Prostate gland (tissue), 2 donors: Measurements from ENCODE around the gene CEP68. TPM values are rescaled to one million over a fixed set of nuclear protein-coding genes. Genes with fewer than 3 reads are reported as not detected.

Source experiments
- DNase-seq: peaks from one replicate; pipeline ENCODE4 v3.0.0-alpha.2; 2019; ENCODE audit warnings: low spot score
- H3K27ac ChIP-seq, 2 donors: fragments of 200-600 bp; sonication (generic); 2 replicates each; pipeline ENCODE4 v1.5.1; 2017 to 2019
- H3K27me3 ChIP-seq: fragments of 200-600 bp; sonication (generic); replicated peaks from 2 replicates; pipeline ENCODE4 v1.5.1; 2019; ENCODE audit not compliant: insufficient read depth
- H3K36me3 ChIP-seq, 2 donors: fragments of 200-600 bp; sonication (generic); 1 replicate in 1 of 2; 2 replicates in 1 of 2; pipeline versions ENCODE4 v1.5.1 to v1.8.1; 2017 to 2019
- H3K4me1 ChIP-seq: fragments of 200-600 bp; sonication (generic); replicated peaks from 2 replicates; pipeline ENCODE4 v1.5.1; 2019
- H3K4me3 ChIP-seq, 2 donors: fragments of 200-600 bp; sonication (generic); 2 replicates each; pipeline ENCODE4 v1.5.1; 2017 to 2019
- H3K9me3 ChIP-seq: fragments of 200-600 bp; sonication (generic); 2 replicates; pipeline ENCODE4 v1.5.1; 2017
- POLR2A ChIP-seq: fragments of 450-650 bp; IDR thresholded peaks from one replicate; pipeline ENCODE4 v1.6.1; 2016; ENCODE audit warnings: antibody characterized with exemption, mild to moderate bottlenecking
- POLR2AphosphoS5 ChIP-seq: sonication (generic); formaldehyde crosslinking; IDR thresholded peaks from one replicate; pipeline ENCODE4 v1.6.1; 2017; ENCODE audit warnings: antibody characterized with exemption
- WGBS: methylation state at CpG from one replicate; pipeline ENCODE4 v1.1.5; 2018; 5-methylcytosine and 5-hydroxymethylcytosine counted together
- intact Hi-C: fragments of 100-400 bp; cut with DNase I; formaldehyde crosslinking; loops from one replicate; pipeline ENCODE4 v1.14.2; 2022
- total RNA-seq, 2 donors: library from RNA; depleted of rRNA; stranded (reverse); fragments of >200 nt; gene quantifications; one replicate each; pipeline ENCODE4 v1.1.0, GENCODE V29; 2016
- TF ChIP-seq, protein P1 (sequence below), 4 experiments: fragments of 200-600 bp in 2 of 4; fragments of 450-650 bp in 2 of 4; sonication (generic) in 2 of 4; IDR thresholded peaks; 1 replicate in 3 of 4; 2 replicates in 1 of 4; pipeline ENCODE4 v1.5.1; 2016 to 2019; ENCODE audit warnings: antibody characterized with exemption in 4 of 4, mild to moderate bottlenecking in 2 of 4, moderate library complexity in 2 of 4

CEP68 gene
- total RNA-seq, 2 donors from 2014 or later = 15.3 to 28.8 TPM

DNA sequence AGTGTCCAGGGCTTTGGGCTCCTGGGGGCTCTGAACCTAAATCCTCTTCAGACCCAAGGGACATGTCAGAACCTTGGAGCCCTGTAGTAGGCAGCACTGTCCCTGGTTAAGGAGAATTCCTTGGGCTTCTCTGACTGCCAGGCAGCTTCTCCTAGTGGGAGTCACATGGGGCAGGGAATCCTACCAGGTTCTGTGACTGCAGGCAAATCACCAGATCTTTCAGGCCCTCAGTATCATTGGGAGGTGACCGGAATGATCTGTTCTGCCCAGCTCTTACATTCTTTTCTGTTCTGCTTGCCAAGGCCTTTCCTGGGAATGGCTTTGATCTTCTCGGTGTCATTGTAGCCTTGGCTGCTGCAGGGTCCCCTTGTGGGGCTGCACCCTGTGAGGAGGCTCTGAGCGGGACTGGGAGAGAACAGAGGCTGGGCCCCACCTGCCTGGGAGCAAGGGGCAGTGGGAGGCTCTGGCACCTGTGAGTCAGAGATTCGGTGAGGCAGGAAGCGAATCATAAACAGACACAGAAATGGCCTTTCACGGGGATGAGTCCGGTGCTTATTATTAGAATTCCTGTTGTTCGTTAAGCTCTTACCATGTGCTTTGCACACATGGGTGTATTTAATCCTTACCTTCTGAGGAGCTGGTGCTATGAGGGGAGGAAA, 14.1 kb downstream of the CEP68 start:
- no peak for DNase-seq
- peaks cover 2% of the 10 kb centered on the region for H3K4me1 ChIP-seq
- H3K9me3 ChIP-seq = no peaks in the 10 kb centered on the region
- H3K4me3 ChIP-seq = no peak overlapping the region
- H3K36me3 ChIP-seq = no peaks in the 10 kb centered on the region
- 28% methylated on average over 8 of the region's 8 CpGs for WGBS
- intact Hi-C loops = loop anchor here (5.0 kb wide), 1 partner anchor 62 kb away; the partner anchor contains the start of gene RAB1A
- TF ChIP-seq, protein P1, sequence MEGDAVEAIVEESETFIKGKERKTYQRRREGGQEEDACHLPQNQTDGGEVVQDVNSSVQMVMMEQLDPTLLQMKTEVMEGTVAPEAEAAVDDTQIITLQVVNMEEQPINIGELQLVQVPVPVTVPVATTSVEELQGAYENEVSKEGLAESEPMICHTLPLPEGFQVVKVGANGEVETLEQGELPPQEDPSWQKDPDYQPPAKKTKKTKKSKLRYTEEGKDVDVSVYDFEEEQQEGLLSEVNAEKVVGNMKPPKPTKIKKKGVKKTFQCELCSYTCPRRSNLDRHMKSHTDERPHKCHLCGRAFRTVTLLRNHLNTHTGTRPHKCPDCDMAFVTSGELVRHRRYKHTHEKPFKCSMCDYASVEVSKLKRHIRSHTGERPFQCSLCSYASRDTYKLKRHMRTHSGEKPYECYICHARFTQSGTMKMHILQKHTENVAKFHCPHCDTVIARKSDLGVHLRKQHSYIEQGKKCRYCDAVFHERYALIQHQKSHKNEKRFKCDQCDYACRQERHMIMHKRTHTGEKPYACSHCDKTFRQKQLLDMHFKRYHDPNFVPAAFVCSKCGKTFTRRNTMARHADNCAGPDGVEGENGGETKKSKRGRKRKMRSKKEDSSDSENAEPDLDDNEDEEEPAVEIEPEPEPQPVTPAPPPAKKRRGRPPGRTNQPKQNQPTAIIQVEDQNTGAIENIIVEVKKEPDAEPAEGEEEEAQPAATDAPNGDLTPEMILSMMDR (IDR thresholded peaks at IDR 0.05) = no peak
- TF ChIP-seq POLR2A (no peak), POLR2AphosphoS5 (no peak)
- no peaks in the 10 kb centered on the region for H3K27me3 ChIP-seq
- peak overlapping the region; percentile 20 to 36 for H3K27ac ChIP-seq

- H3K4me1 ChIP-seq = peaks cover 6% of the 10 kb centered on the region
- no peak overlapping the region for H3K27ac ChIP-seq
- DNase-seq = no peak
- TF ChIP-seq POLR2A = no peak
- TF ChIP-seq, protein P1 (IDR thresholded peaks at IDR 0.05) = no peak
- no peak for TF ChIP-seq POLR2AphosphoS5
- intact Hi-C loops = loop anchor here (5.0 kb wide), 1 partner anchor 61 kb away; the partner anchor contains the start of gene RAB1A
- 83% methylated on average over 6 of the region's 6 CpGs for WGBS
- no peak overlapping the region for H3K4me3 ChIP-seq
- no peaks in the 10 kb centered on the region for H3K36me3 ChIP-seq
- no peaks in the 10 kb centered on the region for H3K9me3 ChIP-seq
- no peaks in the 10 kb centered on the region for H3K27me3 ChIP-seq
Measured at GRCh38 chr2:65070856-65071255, 14.6 kb downstream of the CEP68 start.

- H3K27ac ChIP-seq = no peak overlapping the region
- no peaks in the 10 kb centered on the region for H3K36me3 ChIP-seq
- H3K9me3 ChIP-seq = no peaks in the 10 kb centered on the region
- peaks cover 9% of the 10 kb centered on the region for H3K4me1 ChIP-seq
- H3K27me3 ChIP-seq = no peaks in the 10 kb centered on the region
- WGBS = 62% methylated on average over 14 of the region's 14 CpGs
- no peak for TF ChIP-seq POLR2A
- TF ChIP-seq, protein P1 (IDR thresholded peaks at IDR 0.05) = peak in 1 of 4 experiments; percentile 19
- intact Hi-C loops = loop anchor here (5.0 kb wide), 1 partner anchor 61 kb away; the partner anchor contains the start of gene RAB1A
- no peak for DNase-seq
- no peak overlapping the region for H3K4me3 ChIP-seq
Measured at GRCh38 chr2:65071499-65072180, 15.4 kb downstream of the CEP68 start.

GRCh38 chr2:65072181-65072970, 16.2 kb downstream of the CEP68 start:
- H3K27me3 ChIP-seq = no peaks in the 10 kb centered on the region
- H3K9me3 ChIP-seq = no peaks in the 10 kb centered on the region
- peaks cover 9% of the 10 kb centered on the region for H3K4me1 ChIP-seq
- H3K36me3 ChIP-seq = no peaks in the 10 kb centered on the region
- H3K27ac ChIP-seq = no peak overlapping the region
- intact Hi-C loops = loop anchor here (5.0 kb wide), 1 partner anchor 60 kb away; the partner anchor contains the start of gene RAB1A
- TF ChIP-seq POLR2A (no peak), POLR2AphosphoS5 (no peak)
- TF ChIP-seq, protein P1 (IDR thresholded peaks at IDR 0.05) = no peak
- DNase-seq = no peak
- no peak overlapping the region for H3K4me3 ChIP-seq
- 92% methylated on average over 20 of the region's 20 CpGs for WGBS
